ENCODE results near the gene TH. TPM values are rescaled to one million over a fixed set of nuclear protein-coding genes. Genes with fewer than 3 reads are reported as not detected.

Gene TH
- total RNA-seq, 1 donor from 2014 or later: 0.40 TPM

- ATAC-seq: no peak
Measured at GRCh38 chr11:2177076-2177475, 5.5 kb upstream of the TH start.

- ATAC-seq: no peak
Measured at GRCh38 chr11:2176389-2176900, 4.8 kb upstream of the TH start.

DNA sequence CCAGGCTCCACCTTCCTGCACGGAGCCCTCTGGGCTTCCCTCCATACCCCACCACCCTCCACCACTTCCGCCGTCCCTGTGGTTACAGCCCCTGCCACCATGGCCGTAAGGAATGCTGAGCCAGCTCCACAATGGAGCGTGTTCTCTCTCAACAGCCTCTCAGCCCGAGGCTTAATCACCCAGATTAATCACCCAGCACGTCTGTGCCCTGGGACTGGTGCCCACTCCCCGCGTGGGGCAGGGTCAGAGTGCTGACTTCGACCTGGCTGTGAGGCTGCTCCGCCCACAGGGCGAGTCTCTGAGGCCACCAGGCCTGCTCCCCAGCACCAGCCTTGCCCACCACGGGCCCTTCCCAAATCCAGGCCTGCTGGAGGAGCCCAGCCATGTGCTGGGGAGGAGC is 4.0 kb upstream of the TH start:
- ATAC-seq: peak; percentile 69

DNA sequence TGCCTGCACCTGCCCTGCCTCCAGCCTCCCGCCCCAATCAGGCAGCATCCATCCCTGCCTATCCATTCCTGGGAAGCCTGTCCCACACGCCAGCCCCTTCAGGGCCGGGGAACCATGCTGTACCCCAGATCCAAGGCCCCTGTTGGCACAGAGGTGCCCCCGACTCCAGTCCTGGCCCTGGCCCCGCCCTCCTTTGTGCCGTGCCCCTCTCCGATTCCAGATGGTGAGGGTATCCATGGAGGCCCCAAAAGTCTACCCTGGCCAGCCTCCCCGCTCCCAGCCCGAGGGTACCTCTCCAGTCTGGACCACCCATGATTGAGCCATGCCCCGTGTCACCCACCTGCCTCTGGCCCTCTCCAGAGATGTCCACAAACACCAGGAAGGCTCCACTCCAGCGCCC is 2.7 kb upstream of the TH start:
- ATAC-seq: no peak

DNA sequence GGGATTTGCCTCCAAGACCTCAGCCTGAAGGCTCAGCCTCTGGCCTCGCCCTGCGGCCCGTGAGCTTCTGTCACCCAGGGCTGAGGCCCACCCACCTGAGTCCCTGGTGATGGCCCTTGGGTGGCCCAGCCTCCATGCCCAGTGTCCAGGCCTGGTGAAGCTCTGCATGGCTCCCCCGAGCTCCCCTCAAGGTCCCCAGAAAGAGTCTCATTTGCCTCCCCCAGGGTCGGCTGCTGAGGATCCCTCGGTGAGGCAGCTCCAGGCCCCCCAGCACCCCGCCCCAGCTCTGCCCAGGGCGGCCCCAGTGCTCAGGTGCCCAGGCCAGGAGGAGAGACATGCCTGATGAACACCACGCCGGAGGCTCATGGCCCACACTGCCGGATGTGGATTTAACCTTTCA is 2.1 kb upstream of the TH start:
- ATAC-seq: no peak

DNA sequence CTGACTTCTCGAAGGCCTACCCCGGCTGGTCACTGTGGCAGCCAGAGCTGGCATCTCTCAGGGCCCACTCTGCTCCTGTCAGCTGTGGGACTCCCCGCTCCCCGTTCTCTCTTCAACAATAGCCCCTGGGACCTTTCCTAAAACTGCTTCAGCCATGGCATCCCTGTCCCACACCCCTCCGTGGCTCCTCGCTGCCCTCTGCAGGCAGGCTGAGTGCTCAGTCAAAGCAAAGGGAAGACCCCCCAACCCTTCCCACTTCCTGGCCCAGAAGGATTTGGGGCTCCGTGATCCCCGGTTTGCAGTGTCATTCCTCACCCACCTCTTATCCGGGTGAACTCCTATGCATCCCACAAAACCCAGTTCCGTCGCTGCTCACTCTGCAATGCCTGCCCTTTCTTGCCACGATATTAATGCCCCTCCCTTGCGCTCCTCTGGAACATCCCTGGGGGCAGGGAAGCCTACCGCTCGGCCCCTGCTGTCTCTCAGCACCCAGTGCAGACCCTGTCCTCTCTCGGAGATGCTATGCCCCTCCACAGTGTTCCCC is 1.6 kb upstream of the TH start:
- ATAC-seq: no peak

DNA sequence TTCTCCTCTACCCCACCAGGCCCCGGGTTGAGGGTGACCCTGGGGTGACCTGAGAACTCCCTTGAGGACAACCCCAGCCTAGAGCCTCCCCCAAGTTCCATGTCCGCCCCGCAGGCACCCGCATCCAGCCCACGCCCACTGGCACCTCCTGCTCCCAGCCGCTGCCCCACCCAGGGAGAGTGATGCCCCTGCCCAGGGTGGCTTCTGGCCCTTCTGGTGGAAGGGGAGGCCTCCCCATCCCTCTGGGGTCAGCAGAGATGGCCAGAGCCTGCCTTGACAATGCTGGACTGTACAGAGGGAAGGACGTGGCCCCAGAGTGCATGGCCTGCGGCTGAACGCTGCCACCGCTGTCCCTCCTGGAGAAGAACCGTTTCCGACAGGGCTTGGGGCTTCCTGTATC is 1.1 kb upstream of the TH start:
- ATAC-seq: no peak

GRCh38 chr11:2169626-2170570 is 1.7 kb downstream of the TH start:
- ATAC-seq: no peak

GRCh38 chr11:2169005-2169378 is 2.6 kb downstream of the TH start:
- peak; percentile 15 for ATAC-seq

DNA sequence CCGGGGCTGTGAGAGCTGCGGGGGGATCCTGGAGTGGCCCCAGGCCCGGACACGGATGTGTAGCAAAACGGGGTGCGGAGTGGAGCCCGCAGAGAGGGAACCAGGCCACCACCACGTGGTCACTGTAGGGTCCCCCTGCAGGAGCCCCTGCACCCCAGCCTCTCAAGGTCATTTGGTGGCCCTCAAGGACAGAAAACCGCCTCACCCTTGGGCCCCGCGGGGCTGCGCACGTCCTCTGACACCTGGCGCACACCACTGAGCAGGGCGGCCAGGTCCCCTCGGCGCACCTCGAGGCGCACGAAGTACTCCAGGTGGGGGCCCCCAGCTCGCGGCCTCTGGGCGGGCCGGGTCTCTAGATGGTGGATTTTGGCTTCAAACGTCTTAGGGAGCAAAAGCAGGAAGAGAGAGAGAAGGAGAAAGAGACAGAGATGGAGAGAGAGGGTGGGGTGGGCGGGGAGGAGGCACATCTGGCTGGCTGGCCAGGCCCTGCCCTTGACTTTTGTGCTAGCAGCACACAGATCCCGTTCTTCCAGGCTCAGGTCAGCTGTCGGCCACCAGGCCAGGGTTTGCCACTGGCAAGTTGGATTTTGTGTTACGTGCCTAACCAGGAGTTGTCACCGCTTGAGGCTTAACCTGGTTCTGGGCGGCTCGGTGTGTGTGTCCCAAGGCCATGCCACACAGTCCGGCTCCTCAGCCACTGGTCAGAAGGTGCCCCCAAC is 3.2 kb downstream of the TH start:
- peak; percentile 44 for ATAC-seq

GRCh38 chr11:2167141-2168045 is 4.2 kb downstream of the TH start:
- ATAC-seq: no peak

DNA sequence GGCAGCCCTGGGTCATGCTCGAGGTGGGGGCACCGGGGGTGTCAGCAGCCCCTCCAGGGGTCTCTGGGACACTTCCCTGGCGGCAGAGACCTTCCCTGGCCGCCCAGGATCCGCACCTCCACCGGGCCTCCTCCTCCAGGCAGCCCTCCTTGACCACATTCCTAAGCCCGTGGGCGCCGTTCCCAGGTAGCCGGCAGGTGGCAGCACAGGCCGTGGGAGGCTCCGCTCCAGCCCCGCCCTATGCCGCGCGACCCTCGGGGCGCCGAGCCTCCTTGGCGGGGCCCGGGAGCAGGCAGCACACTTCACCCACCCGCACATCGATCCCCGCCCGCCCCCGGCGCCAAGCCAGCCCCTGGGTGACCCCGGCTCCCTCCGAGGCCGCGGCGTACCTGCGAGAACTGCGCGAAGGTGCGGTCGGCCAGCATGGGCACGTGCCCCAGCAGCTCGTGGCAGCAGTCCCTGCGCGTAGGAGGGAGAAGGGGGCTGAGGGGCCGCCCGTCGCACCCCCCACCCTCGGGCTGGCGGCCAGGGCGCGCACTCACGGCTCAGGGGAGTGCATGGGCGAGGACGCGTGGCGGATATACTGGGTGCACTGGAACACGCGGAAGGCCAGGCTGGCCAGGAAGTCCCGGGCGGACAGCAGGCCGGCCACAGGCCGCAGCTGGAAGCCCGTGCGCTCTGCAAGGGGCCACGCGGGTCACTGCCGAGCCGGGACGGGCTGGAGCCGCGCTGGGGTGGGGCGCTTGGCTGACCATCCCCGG is 5.3 kb downstream of the TH start:
- peak; percentile 14 for ATAC-seq

DNA sequence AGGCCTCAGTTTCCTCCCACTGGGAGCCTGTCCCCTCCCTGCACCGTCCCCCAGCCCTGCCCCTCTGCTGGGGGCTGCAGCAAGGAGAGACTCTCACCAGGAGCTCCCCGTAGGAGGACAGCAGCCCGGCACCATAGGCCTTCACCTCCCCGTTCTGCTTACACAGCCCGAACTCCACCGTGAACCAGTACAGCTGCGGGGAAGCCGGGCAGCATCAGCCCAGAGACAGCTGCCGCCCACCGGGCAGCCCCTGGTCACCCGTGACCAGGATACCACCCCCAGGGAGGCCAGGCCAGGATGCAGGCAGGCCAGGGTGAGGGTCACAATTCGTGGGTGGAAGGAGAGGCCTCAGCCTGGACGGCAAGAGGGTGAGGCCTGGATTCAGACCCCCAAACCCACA is 6.0 kb downstream of the TH start:
- no peak for ATAC-seq

GRCh38 chr11:2164861-2165555 is 6.6 kb downstream of the TH start:
- no peak for ATAC-seq

GRCh38 chr11:2164081-2164480 is 7.5 kb downstream of the TH start:
- ATAC-seq: no peak

DNA sequence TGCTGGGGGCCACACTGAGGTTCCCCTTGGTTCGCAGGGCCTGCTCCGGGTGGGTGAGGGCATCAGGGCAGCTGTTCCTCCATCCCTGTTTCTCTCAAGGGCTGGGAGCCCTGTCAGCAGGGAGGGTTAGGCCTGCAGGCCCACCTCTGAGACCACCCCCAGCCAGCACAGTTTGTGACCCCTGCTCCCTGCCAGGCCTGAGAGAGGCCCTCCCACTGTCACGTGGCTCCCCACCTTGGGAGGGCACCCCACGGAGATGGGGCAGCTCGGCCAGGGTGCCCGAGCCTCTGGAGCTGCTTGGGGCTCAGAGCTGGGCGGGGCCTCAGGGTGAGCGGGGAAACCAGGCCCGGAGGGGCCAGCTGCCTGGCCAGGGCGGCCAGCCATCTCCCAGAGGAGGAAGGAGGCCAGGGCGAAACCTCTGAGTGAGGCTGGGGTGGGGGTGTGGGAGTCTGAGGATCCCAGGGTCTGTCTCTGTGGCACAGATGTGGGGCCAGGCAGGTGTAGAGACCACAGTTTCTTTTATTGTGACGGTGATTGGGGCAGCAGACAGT is 8.1 kb downstream of the TH start:
- ATAC-seq: no peak

DNA sequence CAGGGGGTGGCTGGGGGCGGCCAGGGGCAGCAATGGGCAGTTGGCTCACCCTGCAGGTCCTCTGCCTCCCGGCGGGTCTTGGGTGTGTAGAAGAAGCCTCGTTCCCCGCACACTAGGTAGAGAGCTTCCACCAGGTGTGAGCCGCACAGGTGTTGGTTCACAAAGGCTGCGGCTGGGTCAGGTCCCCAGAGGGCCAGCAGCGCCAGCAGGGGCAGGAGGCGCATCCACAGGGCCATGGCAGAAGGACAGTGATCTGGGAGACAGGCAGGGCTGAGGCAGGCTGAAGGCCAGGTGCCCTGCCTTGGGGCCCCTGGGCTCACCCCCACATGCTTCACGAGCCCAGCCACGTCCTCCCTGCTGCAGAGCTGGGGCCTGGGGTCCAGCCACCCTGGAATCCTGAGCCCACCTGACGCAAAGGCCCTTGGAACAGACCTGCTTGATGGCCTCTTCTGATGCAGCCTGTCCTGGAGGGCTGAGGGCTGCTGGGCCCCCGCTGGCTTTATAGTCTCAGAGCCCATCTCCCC is 10.8 kb downstream of the TH start, which contains the start of gene INS:
TSS of gene INS (minus strand) at position 474 of the 524 bp plus-strand sequence. CDS start at position 236, 238 bp downstream.
- ATAC-seq: no peak

GRCh38 chr11:2159536-2160413 is 11.8 kb downstream of the TH start:
- ATAC-seq: no peak

DNA sequence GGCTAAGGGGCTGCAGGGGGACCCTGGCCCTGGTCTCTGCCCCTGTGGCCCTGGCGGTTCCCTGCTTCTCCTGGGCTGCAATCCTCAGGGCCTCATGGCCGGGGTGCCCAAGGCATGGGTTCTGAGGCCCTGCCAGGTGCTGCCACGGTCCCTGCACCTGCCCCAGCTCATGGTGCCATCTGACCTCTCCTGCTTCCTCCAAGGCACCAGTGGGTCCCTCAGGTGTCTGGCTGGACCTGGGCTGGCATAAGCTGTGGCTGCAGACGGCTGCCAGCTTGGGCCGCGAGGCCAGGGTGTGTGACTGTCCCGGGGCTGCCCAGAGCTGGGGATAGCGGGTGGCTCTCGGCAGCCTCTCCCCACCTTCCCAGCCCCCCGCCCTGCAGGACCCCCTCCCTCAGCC is 12.6 kb downstream of the TH start:
- ATAC-seq: no peak
